Midbrain (tissue), 1 donor: ENCODE results near the gene SYN1.
"Not testable (repeated sequence)": the region's sequence is repeated elsewhere in the genome, so short reads cannot be mapped to it uniquely, and the experiment has no call there.

ENCODE experiments used
- DNase-seq: peaks from one replicate; lab custom pipeline; 2025; lab: John Stamatoyannopoulos, UW

Gene SYN1

DNA sequence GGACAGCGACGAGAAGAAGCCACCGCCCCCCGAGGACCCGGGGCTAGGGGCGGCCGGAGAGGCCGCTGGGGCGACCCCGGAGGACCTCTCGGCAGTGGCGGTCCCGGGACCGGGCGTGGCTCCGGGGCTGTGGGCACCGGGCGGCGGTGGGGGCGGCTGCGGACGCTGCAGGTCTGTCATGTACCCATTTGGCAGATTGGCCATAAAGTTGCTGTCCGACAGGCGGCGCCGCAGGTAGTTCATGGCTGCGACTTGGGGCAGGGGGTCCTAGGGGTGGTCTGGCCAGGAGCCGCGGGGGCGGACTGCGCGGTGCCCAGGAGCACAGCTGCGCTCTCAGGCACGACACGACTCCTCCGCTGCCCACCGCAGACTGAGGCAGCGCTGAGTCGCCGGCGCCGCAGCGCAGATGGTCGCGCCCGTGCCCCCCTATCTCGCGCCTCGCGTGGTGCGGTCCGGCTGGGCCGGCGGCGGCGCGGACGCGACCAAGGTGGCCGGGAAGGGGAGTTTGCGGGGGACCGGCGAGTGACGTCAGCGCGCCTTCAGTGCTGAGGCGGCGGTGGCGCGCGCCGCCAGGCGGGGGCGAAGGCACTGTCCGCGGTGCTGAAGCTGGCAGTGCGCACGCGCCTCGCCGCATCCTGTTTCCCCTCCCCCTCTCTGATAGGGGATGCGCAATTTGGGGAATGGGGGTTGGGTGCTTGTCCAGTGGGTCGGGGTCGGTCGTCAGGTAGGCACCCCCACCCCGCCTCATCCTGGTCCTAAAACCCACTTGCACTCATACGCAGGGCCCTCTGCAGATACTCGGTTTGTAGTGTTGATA is at the start of gene SYN1:
Gene SYN1 (minus strand): TSS at position 372 of the 817 bp plus-strand sequence. CDS start 129 bp downstream, at position 243.
- DNase-seq = peak; percentile 75

DNA sequence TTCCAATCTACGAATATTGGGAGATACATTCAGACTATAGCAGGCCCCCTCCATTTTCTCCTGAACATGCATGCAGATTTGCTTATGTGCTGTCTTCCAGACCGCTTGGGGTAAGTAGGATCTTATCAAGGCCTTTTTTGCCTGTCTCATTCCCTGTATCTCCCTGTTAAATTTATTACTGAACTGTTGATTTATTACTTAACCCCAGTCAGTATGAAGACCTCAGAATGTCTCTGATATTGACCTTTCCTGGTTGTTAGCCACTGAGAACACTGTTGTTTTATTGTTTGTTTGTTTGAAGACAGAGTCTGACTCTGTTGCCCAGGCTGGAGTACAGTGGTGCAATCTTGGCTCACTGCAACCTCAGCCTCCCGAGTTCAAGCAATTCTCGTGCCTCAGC is 46.1 kb upstream of the SYN1 start:
- not testable (repeated sequence) for DNase-seq

GRCh38 chrX:47664737-47665136 is 45.1 kb upstream of the SYN1 start:
- no peak for DNase-seq

GRCh38 chrX:47662144-47662657 is 42.5 kb upstream of the SYN1 start:
- DNase-seq = no peak

- no peak for DNase-seq
Observed at GRCh38 chrX:47661539-47661938, 41.9 kb upstream of the SYN1 start.

DNA sequence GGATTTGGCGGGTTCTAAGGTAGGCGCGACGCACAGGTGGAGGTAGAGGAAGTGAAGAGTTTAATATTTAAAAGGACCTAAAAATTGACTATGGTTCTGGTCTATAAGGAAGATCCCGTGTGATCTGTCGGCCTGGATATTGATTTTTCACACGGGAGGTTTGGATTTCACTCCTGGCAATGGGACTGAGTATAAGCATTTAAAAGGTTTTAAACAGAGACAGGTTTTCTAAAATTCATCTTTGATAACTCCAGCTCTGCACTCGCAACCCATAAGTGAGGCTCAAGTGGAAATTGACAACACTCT is 39.7 kb upstream of the SYN1 start:
- no peak for DNase-seq

DNA sequence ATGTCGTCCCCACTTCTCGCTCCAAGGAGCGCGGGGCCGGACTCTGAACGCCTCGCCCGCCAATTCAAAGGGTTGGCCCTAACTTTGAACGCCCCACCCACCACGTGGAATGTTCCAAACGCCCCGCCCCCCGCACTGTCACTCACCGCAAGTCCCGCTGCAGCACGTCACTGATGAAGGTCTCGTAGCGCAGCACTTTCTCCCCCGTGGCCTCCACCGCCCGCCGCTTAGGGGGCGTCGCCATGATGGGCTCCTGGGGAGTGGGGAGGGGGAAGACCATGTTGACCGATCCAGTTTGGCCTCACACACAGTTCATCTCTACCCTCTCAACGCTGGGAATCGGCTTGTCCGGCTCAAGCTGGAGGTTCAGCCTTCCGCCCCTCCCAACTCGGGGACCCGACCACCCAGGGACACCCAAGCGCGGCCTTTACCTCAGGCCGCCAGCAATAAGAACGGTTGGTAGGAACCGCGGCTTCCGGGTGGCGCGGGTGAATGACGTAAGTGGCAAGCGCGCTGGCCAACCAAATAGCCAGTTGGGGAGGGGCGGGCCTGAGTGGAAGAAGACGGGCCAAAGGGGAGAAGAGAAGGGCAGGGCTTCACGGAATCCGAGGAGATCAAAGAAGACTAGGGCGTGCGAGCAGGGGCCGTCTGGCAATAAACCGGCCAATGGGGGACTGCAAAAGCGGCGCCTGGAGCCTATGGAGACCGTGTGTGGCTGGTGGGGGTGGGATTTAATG is 39.2 kb upstream of the SYN1 start, which contains the start of gene UXT:
Gene UXT (minus strand): TSS at position 497 of the 737 bp plus-strand sequence. CDS start 253 bp downstream, at position 244.
- DNase-seq = peak; percentile 87

- DNase-seq = no peak
Observed at GRCh38 chrX:47658301-47658683, 38.6 kb upstream of the SYN1 start.

DNA sequence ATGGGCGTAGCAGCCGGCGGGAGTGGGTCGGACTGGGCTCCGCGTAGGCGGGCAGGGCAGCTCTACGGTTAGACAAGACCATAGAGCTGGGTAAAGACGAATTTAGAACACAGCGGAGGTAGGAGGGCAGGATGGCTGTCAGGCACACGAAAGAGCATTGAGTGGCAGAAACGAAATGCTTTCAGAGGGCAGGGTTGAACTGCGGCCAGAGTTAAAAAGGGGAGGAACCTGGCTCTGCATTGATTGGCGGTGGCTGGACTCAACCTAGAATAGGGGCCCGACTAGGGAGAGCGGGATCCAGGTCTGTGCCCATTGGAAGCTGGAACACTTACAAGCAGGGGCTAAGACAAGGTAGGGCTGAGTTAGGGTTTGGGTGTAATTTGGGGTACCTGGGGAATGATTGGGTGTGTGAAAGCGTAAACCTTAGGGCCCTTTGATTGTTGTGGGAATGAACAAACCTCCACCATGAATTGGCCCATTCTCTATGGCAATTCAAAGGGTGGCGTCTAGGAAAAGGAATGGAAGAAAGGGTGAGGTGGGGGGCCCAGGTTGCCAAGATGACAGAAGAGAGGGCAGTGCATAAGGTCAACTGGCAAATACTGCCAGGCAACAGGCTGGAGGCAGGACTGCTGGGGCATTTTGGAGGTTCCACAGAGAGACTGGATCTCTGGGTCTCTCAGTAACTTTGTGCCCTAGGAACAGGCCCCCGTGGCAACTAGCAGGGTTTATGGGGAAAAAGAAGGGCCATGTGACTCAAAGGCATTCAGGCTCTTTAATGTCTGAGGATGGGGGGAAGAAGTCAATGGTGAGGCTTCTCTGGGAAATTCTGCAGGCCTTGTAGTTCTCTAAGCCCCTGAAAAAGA is 31.6 kb upstream of the SYN1 start:
- peak; percentile 42 for DNase-seq

DNA sequence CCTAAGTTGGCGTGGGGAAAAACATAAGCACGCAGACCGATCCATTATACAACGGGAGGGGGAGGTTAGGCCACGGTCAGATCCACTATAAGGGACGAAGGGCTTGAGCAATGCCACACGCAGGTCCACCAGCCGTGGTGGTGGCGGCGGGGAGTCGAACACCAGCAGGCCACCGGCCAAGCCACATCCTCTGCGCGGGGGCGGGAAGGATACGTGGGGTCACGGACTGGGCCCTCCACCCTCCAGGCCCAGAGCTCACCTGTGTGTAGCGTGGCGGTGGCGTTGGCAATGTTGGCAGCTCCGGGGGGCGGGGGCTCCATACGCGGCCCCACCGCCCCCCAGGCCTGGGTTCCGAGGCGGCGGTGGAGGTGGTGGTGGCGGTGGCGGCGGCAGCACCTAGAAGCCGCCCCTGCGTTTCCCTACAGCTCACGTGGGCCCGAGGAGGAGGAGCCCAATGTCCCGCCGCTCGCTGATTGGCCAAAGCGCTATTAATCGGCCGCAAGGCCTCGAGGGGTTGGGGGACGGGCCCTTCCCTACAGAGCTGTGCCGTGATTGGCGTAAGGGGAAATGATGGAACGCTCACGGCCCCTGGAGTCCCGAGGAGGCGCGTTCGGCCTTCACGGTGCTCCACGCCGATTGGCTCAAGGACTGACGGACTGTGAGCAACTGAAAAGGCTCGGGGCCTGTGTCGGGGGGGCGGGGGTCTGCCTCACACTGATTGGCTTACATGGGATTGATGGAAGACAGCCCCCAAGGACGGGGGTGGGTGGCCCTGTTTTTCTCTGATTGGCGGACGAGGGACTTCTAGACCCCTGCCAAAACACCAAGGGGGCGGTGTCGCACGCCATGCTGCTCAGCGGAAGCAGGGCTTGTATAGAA is 30.7 kb upstream of the SYN1 start, which contains the start of gene ELK1:
Gene ELK1 (minus strand): TSS at position 400 of the 879 bp plus-strand sequence. CDS start 9,122 bp downstream, outside the sequence.
- DNase-seq = peak; percentile 97

GRCh38 chrX:47649781-47650163 is 30.1 kb upstream of the SYN1 start:
- DNase-seq = no peak

DNA sequence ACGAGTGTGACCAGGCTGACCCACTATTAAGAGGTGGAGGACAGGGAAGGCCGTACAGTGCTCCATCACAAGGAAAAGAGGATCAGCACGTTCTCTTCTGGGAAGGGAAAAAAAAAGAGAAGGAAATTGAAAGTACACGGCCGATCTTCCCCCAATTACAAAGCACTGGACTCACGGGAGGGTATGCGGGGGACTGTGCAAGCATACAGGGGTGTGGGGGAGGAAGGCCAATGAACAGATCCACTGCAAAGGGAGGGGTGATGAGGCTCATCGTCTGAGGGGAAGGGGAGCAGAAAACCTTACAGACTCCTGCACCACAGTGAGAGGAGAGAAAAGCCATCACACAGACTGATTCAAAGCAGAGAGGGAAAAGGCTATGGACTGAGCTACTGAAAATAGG is 29.6 kb upstream of the SYN1 start:
- DNase-seq = no peak

- no peak for DNase-seq
Observed at GRCh38 chrX:47648376-47648775, 28.7 kb upstream of the SYN1 start.

- DNase-seq = no peak
Observed at GRCh38 chrX:47646636-47647035, 27.0 kb upstream of the SYN1 start.

DNA sequence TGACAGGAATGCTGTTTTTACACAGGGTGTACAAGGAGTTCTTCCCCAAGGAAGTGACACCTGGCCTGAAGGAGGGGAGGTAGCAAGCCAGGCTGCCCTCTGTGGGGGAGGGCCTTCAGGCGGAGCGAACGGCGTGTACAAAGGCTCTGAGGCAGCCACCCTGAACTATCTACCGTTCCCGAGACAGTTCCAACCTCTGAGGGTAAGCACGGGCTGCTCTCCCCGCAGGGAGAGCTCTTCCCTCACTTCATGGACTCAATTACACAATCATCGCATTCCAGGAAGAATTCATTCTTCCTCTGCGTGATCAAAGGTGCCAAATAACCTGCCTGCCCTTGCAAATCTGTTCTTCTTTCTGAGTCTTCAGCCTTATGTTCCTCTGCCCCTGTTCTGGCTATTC is 25.9 kb upstream of the SYN1 start:
- DNase-seq = no peak

DNA sequence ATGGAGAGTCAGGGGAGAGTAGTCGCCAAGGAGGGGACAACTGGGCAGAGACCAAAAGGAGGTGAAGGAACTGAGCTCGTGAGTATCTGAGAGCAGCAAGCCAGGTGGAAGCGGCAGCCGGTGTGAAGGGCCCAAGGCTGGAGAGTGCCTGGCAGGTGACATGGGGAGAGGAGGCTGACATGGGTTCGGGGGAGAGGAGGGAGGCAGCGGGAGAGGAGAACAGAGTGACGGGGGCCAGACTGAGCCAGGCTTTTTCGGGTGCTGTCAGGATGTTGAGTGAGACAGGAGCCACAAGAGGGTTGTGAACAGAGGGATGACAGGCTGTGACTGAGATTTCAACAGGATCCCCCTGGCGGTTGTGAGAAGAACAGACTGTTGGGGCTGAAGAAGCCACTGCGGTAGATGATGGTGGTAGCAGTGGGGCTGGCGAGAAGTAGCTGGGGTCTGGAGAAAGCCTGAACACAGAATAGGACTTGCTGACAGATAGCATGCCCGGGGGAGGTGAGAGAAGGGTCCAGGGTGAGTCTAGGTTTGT is 25.0 kb upstream of the SYN1 start:
- no peak for DNase-seq

- peak; percentile 3 for DNase-seq
Observed at GRCh38 chrX:47643926-47644325, 24.3 kb upstream of the SYN1 start.

GRCh38 chrX:47638816-47639215 is 19.2 kb upstream of the SYN1 start:
- no peak for DNase-seq

DNA sequence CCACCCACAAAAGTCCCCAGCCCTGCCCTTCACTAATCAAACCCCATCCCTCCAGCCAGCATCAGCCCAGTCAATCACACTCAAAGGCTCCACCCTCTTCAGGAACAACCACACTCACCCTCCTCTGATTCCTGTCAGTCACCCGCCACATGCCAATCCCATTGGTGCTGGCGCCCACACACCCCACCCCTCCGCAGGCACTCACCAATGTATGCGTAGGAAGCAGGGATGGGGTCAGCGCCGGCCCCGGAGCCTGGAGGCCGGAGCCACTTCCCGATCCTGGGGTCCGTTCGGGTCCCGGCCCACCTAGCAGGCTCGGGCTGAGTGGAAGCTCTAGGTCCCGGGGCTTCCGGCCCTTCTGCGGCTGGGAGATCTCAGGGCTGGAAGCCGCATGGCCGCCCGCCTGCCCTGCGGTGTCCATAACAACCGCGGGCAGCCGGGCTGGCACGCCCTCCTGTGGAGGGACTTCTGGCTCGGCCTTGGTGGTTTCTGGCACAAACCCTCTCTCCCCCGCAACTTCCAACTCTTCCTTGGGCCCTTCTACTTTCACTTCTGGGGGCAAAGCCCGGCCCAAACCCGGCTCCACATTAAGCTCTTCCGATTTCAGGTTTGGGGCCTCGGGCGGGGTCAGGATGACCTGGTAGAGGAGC is 18.0 kb upstream of the SYN1 start:
- peak; percentile 28 for DNase-seq

- no peak for DNase-seq
Observed at GRCh38 chrX:47634871-47635575, 15.4 kb upstream of the SYN1 start.
